ENCODE measurements around the gene FAM76A. TPM values are rescaled to one million over a fixed set of nuclear protein-coding genes. Genes with fewer than 3 reads are reported as not detected.
"Not testable (repeated sequence)": the region's sequence is repeated elsewhere in the genome, so short reads cannot be mapped to it uniquely, and the experiment has no call there.

Gene FAM76A
- total RNA-seq, 1 experiment from 2014 or later, result 8.9 TPM

- in situ Hi-C loops (cut with HindIII; ENCODE audit: low pct_unique_long_range_greater_than_20kb, low sequenced_read_pairs); DNase-seq (ENCODE audit: low read depth): not testable (repeated sequence)
These were observed 82.4 kb downstream of the FAM76A start for GRCh38 chr1:27808131-27808530.

DNA sequence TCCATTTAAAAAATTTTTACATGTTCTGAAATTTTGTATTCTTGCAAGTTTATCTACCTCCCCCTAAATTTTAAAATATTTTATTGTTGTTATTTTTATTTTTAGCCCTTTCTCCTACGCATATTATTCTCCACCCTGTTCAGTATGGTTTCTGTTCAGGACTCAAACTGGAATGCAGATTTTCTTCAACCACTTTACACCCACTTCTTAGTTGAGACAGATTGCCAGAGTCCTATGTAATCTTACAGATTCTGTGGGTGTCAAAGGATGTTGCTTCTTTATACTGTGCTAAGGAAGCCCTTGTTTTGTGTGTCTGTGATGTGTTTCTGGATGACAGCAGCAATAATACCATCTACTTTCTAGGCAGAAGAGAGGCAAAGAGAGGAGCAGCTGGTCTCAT lies 84.1 kb downstream of the FAM76A start:
- DNase-seq (ENCODE audit: low read depth), result no peak
- in situ Hi-C loops (cut with HindIII; ENCODE audit: low pct_unique_long_range_greater_than_20kb, low sequenced_read_pairs), result no loop called here

DNA sequence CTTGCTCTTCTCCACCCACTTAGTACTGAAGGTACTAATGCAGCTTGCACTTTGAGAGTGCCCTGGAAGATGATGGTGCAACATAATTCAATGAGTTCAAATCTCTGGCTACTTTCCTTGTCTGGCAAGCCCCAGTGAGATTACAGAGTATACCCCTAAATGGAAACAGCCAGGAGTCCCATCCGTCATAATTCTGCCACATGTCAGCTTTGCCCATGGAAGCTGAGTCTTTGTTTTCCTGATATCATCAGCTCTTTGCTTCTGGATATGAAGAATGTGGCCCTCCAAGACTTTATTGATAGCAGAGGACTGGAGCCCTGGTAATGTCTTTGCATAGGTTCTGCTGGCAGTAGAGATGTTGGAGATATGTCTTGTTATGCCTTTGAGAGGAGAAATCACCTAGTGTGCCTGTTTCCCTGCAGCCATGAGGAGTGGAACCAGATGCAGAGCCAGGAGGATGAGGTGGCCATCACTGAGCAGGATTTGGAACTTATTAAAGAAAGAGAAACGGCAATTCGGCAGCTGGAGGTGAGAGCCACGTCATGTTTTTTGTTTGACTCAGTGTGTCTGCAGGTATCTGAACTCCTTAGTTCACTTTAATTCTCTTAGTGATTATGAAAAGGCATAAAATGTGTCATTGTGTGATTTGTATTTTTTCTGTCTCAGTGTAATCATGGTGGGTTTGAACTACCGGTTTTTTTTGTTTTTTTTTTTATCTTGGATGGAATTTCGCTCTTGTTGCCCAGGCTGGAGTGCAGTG lies 86.2 kb downstream of the FAM76A start:
- in situ Hi-C loops (cut with HindIII; ENCODE audit: low pct_unique_long_range_greater_than_20kb, low sequenced_read_pairs), result no loop called here
- no peak for DNase-seq (ENCODE audit: low read depth)

Other genes starting within 250 kb of the FAM76A start
- gene WASF2, start 235.8 kb upstream of the FAM76A start, total RNA-seq (2014; rRNA removed; shearing (Covaris generic); ENCODE audit: low replicate concordance), result 17.3 and 18.7 TPM in 2 replicates
- 0.32 and 0.41 TPM in 2 replicates for gene AHDC1, start 121.8 kb upstream of the FAM76A start, total RNA-seq (2014; rRNA removed; shearing (Covaris generic); ENCODE audit: low replicate concordance)
- not detected in 2 replicates for gene FGR, start 90.8 kb upstream of the FAM76A start, total RNA-seq (2014; rRNA removed; shearing (Covaris generic); ENCODE audit: low replicate concordance)
- gene IFI6, start 53.8 kb upstream of the FAM76A start, total RNA-seq (2014; rRNA removed; shearing (Covaris generic); ENCODE audit: low replicate concordance), result 40.3 and 77.4 TPM in 2 replicates
- 14.2 and 16.9 TPM in 2 replicates for gene STX12, start 47.3 kb downstream of the FAM76A start, total RNA-seq (2014; rRNA removed; shearing (Covaris generic); ENCODE audit: low replicate concordance)
- gene PPP1R8, start 104.8 kb downstream of the FAM76A start, total RNA-seq (2014; rRNA removed; shearing (Covaris generic); ENCODE audit: low replicate concordance), result 41.8 and 44.6 TPM in 2 replicates
- 0.41 and 3.4 TPM in 2 replicates for gene THEMIS2, start 146.6 kb downstream of the FAM76A start, total RNA-seq (2014; rRNA removed; shearing (Covaris generic); ENCODE audit: low replicate concordance)
- gene RPA2, start 188.6 kb downstream of the FAM76A start, total RNA-seq (2014; rRNA removed; shearing (Covaris generic); ENCODE audit: low replicate concordance), result 68.0 and 69.7 TPM in 2 replicates
- gene SMPDL3B, start 209.0 kb downstream of the FAM76A start, total RNA-seq (2014; rRNA removed; shearing (Covaris generic); ENCODE audit: low replicate concordance), result 0.38 TPM in 1 of 2 replicates, not detected in the other
- gene XKR8, start 234.0 kb downstream of the FAM76A start, total RNA-seq (2014; rRNA removed; shearing (Covaris generic); ENCODE audit: low replicate concordance), result 13.8 and 15.1 TPM in 2 replicates

All from Caki2 (cell line).